NCI-H1092 treated with DMSO at 0.1 percent for 48 hours (cell line): ENCODE measurements around the gene COBLL1.
A peak's percentile ranks its signal among the peaks of the same experiment; 100 is the strongest.
"Not testable (repeated sequence)": the region's sequence is repeated elsewhere in the genome, so short reads cannot be mapped to it uniquely, and the experiment has no call there.

ENCODE experiments used
- DNase-seq: peaks from one replicate; lab custom pipeline; 2025; lab: John Stamatoyannopoulos, UW

COBLL1 gene

GRCh38 chr2:164859906-164860693 lies 18.5 kb upstream of the COBLL1 start:
- not testable (repeated sequence) for DNase-seq

DNA sequence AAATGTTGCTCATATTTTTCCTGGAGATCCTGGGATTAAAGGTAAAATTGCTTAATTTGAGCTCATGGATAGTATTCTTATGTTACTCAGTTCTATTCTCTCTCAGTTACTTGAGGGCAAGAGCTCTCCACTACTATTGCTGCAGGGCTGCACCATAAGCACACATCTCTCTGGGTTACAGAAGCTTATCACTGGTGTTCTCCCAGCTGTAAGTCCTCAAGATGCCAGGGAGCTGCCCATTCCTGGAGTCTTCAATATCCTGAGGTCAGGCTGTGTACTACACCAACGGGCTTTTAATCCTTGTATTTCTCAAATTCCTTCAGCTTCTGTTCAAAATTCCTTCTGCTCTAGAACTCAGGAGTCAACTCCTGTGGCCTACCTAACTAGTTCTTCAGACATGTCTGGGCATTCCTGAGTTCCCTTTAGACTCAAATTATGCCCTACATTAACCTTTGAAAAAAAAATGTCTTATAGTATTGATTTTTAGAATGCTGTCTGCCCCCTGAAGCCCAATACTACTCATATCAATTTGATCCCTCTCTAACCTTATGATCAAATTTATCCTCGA lies 17.7 kb upstream of the COBLL1 start:
- no peak for DNase-seq

- no peak for DNase-seq
These were observed 10.5 kb upstream of the COBLL1 start for GRCh38 chr2:164852086-164852485.

DNA sequence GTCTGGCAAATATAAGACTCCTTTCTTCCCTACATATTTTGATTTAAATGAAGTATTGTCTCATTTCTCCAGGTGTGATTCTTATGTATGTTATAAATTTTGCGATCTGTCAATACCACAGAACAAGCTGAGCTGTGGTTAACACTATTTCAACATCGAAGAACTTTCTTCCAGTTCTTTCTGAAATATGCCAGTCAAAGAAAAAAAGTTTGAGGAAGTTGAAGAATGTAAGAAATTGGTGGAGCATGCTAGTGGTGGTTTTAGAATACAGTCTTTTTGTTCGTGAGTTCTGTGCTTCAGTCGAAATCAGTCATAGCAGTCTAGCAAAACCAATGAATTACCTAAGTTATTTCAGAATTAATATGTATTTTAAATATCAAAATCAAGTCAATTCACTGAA lies 8.6 kb upstream of the COBLL1 start:
- no peak for DNase-seq

- no peak for DNase-seq
These were observed 7.9 kb upstream of the COBLL1 start for GRCh38 chr2:164849506-164849905.

DNA sequence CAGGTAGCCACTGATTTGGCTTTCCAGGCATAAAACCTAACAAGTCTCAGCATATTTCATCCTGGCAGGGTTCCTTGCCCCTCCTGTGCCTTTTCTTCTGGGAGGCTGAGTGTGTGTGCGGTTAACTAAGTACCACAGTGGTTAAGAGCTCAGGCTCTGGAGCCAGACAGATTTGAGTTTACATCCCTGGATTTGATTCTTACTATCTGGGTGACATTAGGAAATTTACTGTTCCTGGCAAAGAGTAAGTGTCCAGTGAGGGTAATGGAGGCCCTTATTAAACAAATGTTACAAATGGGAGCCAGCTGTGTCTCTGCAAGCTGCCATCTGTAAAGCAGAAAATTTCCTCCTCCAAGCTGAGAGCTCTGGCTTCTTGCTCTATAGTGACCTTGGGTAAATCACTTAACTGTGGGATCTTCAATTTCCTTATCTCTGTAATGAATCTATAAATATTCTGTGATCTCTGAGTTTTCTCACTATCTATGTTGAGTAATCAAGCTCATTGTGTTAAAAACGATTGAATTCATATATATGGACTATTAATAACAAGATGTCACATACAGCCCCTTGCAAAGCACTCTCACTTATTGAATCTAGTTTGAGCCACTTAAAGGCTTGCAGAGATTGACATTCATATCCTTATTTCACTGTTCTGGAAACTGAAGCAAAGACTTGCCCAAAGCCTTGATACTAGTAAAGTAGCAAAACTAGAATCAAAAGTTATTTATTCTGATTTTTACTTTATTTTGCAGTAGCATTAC lies 6.5 kb upstream of the COBLL1 start:
- DNase-seq = peak; percentile 74

DNA sequence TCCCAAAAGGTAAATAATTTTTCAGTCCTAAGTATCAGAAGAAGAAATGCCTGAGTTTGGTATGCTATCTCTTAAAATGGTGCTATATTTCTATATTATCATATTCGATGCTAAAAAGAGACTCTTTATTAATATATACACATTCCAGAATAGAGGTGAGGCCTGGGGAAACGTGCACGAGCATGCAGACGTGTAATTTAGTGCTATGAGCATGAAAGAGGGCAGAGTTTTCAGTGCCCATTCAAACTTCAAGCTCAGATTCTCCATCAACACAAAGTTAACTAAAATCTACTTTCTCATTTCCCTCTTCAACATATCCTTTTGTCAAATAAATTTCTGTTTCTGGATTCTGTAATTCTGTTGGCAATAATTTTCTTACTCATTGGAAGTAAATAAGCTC lies 5.7 kb upstream of the COBLL1 start:
- DNase-seq = no peak

GRCh38 chr2:164846276-164846675 lies 4.7 kb upstream of the COBLL1 start:
- DNase-seq = no peak

DNA sequence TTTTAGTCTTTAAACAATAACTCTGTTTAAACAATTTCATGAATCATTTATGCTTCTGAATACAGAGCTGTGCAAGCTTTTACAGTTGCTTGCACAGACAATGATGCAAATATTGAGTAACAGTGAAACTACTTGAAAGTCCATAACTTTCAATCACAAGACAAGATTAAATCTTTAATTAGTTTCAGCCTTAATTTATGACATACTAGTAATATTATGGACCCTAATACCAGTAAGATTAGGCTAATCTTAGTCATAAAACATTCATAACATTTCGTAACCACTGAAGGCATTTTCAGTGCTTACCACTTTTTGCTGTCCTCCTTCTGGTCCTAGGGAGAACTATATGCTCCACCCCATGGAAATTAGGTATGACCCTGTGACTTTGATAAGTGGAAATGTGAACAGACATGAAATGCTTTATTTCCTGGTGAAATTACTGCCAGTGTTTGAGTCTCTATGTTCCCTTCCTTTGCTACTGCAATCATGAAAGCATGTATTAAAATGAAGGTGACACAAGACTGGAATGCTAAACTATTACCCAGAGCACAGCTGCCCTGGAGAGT lies 1.8 kb upstream of the COBLL1 start:
- peak; percentile 15 for DNase-seq

DNA sequence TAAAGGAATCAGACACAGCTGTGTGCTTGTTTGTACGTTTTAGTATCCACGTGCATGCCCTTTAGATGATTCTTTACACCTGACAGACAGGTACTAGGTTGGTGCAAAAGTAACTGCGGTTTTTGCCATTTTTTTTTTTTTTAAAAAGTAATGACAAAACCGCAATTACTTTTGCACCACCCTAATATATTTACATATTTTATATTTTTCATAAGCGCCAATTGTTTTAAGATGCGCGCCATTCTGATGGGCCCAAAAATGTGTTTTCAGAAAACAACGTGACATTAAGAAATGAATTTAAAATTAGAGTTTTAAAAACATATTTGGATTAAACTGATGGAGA lies 972 bp upstream of the COBLL1 start:
- no peak for DNase-seq

DNA sequence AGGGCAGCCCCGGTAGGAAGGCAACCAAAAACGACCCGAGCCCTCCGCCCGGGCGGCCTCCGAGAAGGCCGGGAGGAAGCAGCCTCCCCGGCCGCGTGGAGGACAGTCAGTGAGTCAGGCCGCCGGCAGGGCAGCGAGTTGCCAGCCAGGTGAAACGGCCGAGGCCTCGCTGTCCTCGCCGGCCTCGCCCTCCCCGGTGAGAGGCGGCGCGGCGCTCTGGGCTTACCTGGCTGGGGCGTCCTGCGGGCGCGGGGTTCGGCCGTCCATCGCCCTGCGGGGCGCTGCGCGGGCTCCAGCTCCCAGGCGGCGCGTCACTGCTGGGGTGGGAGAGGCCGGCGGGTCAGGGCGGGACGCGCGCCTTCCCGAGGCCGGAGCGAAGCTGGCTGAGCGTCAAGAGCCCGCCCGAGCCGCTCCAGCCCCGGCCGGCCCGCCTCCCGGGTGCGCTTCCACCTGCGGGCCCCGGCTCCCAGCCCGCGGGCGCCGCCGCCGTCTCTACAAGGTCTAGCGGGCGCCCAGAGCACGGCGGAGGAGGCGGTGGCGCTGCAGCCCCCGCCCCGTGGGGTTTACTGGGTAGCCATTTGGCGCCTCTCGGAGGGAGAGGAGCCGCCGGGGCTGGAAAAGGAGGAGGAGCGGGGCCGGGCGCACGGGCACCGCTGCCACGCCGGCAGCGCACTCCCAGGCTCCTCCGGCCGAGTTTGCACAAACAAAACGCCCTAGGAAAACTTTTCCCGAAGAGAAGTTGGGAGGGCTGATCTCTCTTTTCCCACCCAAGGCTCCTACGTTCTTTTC lies 499 bp downstream of the COBLL1 start:
- DNase-seq = peak; percentile 63

DNA sequence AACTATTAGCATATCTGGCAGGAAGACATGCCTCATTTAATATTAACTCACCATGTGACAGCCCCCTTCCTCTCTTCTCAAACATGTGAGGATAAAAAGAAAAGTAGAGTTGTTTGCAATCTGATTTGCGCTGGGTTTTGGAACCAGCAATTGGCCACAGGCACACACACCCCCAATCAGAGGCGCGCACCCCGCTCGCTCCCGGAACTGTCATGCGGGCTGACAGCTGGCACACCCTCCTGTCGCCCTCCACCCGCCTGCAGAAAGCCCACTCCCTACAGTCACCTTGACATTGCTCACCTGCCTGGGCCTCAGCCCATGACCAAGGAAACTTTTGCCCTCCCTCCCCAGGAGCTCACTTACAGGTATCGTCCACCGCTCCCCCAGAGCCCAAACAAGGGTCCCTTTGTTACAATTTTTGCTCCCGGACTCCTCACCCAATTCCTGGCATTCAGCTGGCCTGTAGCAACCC lies 1.1 kb downstream of the COBLL1 start:
- peak; percentile 80 for DNase-seq

- DNase-seq = peak; percentile 64
These were observed 1.6 kb downstream of the COBLL1 start for GRCh38 chr2:164839914-164840457.

GRCh38 chr2:164837807-164838206 lies 3.8 kb downstream of the COBLL1 start:
- DNase-seq = peak; percentile 17

- DNase-seq = no peak
These were observed 4.7 kb downstream of the COBLL1 start for GRCh38 chr2:164836907-164837306.

DNA sequence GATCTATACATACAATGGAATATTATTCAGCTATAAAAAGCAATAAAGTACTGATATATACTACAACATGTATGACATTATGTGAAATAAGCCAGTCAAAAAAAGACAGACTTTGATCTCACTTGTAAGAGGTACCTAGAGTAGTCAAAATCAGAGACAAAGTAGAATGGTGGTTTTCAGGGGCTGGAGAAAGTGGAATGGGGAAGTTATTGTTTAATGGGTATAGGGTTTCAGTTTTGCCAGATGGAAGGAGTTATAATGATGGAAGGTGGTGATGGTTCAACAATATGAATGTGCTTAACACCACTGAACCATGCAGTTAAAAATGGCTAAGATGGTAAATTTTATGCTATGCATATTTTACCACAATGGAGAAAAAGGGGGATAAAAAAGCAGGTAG lies 6.3 kb downstream of the COBLL1 start:
- no peak for DNase-seq

GRCh38 chr2:164831887-164832286 lies 9.7 kb downstream of the COBLL1 start:
- DNase-seq = no peak

GRCh38 chr2:164831180-164831579 lies 10.4 kb downstream of the COBLL1 start:
- no peak for DNase-seq

DNA sequence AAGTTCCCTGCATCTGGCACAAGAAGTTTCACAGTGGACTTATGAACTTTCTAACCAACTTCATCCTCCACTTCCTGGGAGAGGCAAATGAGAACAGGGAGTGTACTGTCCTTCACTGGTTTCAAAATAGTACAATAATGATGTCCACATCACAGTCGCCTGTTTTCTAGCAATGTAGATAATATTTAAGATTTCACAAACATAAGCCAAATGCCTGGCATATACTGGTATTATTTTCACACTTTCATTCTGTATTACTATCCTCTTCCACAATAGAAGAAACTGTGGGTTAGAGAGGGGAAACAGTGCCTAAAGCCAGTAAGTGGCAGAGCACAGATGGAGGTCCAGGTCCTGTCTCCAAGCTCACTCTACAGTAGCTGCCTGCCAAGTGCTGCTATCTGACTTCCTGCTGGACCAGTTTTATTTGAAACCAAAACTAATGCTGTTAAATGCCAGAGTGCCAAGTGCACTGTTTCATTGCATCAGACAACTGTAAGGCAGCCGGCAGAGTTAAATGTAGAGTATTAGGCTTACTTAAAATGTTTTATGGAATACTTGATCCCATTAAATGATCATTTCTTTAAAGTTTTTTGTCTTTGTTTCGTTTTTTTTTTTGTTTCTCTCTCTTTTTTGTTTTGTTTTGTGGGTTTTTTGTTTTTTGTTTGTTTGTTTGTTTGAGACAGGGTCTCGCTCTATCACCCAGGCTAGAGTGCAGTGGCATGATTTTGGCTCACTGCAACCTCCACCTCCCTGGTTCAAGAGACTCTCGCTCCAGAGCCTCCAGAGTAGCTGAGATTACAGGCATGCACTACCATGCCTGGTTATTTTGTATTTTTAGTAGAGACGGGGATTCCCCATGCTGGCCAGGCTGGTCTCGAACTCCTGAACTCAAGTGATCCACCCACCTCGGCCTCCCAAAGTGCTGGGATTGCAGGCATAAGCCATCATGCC lies 15.1 kb downstream of the COBLL1 start:
- DNase-seq = no peak

DNA sequence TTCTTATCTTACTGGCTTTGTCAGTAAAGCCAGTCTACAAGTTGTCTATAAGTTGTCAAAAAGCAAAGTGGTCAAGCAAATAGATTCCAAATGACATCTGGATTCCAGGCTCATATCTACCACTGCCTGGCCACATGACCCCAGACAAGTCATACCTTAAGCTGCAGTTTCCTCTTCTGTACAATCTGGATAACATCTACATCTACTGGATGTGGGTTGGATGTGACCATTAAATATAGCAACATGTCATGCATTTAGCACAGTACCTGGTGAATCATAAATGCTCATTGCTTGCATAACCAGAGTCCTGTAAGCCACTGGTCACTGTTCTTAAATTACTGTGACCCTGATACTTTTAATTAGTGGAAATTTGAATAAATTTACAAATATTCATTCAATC lies 16.8 kb downstream of the COBLL1 start:
- no peak for DNase-seq

GRCh38 chr2:164823126-164823525 lies 18.5 kb downstream of the COBLL1 start:
- no peak for DNase-seq
